Endodermal cell (in vitro differentiated cells): Measurements from ENCODE around the gene USB1. TPM values are rescaled to one million over a fixed set of nuclear protein-coding genes. Genes with fewer than 3 reads are reported as not detected.
A peak's percentile ranks its signal among the peaks of the same experiment; 100 is the strongest.

Experiments used
- DNase-seq: peaks from one replicate; pipeline ENCODE4 v3.0.0-alpha.2; 2017
- H3K27ac ChIP-seq: 2 replicates; pipeline ENCODE4 v1.5.1; 2013; ENCODE audit warnings: mild to moderate bottlenecking, low read depth, low read length, moderate library complexity
- H3K27me3 ChIP-seq: 2 replicates; pipeline ENCODE4 v1.6.1; 2013; ENCODE audit warnings: mild to moderate bottlenecking, low read length, moderate library complexity; ENCODE audit not compliant: insufficient read depth, control insufficient read depth, poor library complexity, severe bottlenecking
- H3K36me3 ChIP-seq: 2 replicates; pipeline ENCODE4 v1.7.0; 2013; ENCODE audit warnings: mild to moderate bottlenecking, low read length, moderate library complexity; ENCODE audit not compliant: control insufficient read depth, insufficient read depth
- H3K4me1 ChIP-seq: one replicate; pipeline ENCODE4 v1.7.0; 2013; ENCODE audit warnings: low read length; ENCODE audit not compliant: control insufficient read depth, insufficient read depth
- H3K4me3 ChIP-seq: 2 replicates; pipeline ENCODE4 v1.5.1; 2013; ENCODE audit warnings: mild to moderate bottlenecking, low read length, moderate library complexity
- H3K9ac ChIP-seq: 2 replicates; pipeline ENCODE4 v1.6.1; 2013; ENCODE audit warnings: mild to moderate bottlenecking, low read length, moderate library complexity; ENCODE audit not compliant: poor library complexity, severe bottlenecking; ENCODE audit errors: extremely low read depth
- H3K9me3 ChIP-seq: 2 replicates; pipeline ENCODE4 v1.6.1; 2013; ENCODE audit warnings: mild to moderate bottlenecking, low read length, moderate library complexity; ENCODE audit not compliant: control insufficient read depth
- H3K27ac Mint-ChIP-seq: 2 replicates; pipeline ENCODE4 v1.8.0; 2020; ENCODE audit warnings: mixed read lengths
- H3K27me3 Mint-ChIP-seq: 2 replicates; pipeline ENCODE4 v1.8.0; 2021; ENCODE audit warnings: mild to moderate bottlenecking, mixed read lengths; ENCODE audit not compliant: insufficient read depth
- H3K36me3 Mint-ChIP-seq: 2 replicates; pipeline ENCODE4 v1.8.0; 2020; ENCODE audit warnings: low read depth, mixed read lengths
- H3K4me1 Mint-ChIP-seq: 2 replicates; pipeline ENCODE4 v1.8.0; 2020; ENCODE audit warnings: mixed read lengths
- H3K4me3 Mint-ChIP-seq: 2 replicates; pipeline ENCODE4 v1.8.0; 2020; ENCODE audit warnings: mild to moderate bottlenecking, moderate library complexity, mixed read lengths
- H3K9me3 Mint-ChIP-seq: 2 replicates; pipeline ENCODE4 v1.8.0; 2020; ENCODE audit warnings: mild to moderate bottlenecking, mixed read lengths
- WGBS, 2 experiments: methylation state at CpG; one replicate each; pipeline versions ENCODE4 v1.1.5 to v1.1.7; 2013; ENCODE audit warnings: missing lambda C conversion rate in 2 of 2, mixed read lengths in 1 of 2; ENCODE audit not compliant: insufficient coverage in 1 of 2, insufficient read length in 1 of 2; 5-methylcytosine and 5-hydroxymethylcytosine counted together
- total RNA-seq, 2 donors: library from RNA; stranded (reverse); fragmentation: NEBNext Ultra II Directional in 1 of 2; extraction: Animal tissue kit (Norgen Biotek cat#: 25700) in 1 of 2; gene quantifications; 2 replicates in 1 of 2; 3 replicates in 1 of 2; pipeline ENCODE4 v1.2.1, GENCODE V29; 2021
- TF ChIP-seq, protein P1 (sequence below): fragments of 200-600 bp; sonication (generic); conservative IDR thresholded peaks from 2 replicates; pipeline ENCODE4 v1.5.0; 2021; ENCODE audit warnings: antibody characterized with exemption, mild to moderate bottlenecking

Gene USB1
- total RNA-seq, 2 donors from 2014 or later, result 139 to 163 TPM

DNA sequence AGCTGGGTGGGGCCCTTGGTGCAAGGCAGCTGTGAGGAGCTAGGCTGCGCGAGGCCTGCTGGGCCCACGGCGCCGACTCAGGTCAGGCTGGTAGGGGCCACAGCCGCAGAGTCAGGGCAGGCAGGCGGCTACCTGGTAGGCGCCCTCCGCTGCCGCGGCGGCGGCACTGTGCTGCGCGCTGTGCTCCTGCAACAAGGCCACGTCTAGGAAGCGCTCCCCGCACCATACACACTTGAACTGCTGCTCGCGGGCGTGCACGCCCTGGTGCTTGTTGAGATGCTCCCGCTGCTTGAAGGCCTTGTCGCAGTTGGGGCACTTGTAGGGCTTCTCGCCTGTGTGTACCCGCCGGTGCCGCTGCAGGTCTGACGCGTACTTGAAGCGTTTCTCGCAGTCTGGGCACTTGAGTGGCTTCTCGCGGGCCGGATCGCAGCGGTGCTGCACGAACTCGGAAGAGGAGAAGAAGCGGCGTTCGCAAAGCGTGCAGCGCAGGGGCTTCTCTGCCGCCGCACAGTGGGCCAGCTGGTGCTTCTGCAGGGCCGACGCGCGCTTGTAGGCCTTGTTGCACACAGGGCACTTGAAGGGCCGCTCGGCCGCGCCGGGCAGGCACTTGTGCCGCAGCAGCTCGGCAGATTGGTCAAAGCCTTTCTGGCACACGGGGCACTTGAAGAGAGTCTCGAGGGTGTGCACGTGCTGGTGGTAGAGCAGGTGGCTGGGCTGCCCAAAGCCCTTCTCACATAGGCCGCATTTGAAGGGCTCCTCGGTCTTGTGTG lies 4.6 kb upstream of the USB1 start:
- no peaks in the 10 kb centered on the region for H3K27me3 ChIP-seq
- no peak overlapping the region for H3K27ac ChIP-seq
- H3K4me3 Mint-ChIP-seq, result no peak overlapping the region
- H3K9me3 ChIP-seq, result no peaks in the 10 kb centered on the region
- H3K9ac ChIP-seq, result no peak overlapping the region
- H3K4me1 Mint-ChIP-seq, result peaks cover 10% of the 10 kb centered on the region
- H3K9me3 Mint-ChIP-seq, result no peaks in the 10 kb centered on the region
- H3K36me3 Mint-ChIP-seq, result peaks cover 16% of the 10 kb centered on the region
- H3K27me3 Mint-ChIP-seq, result no peaks in the 10 kb centered on the region
- peaks cover 6% of the 10 kb centered on the region for H3K4me1 ChIP-seq
- H3K27ac Mint-ChIP-seq, result no peak overlapping the region
- TF ChIP-seq, protein P1, sequence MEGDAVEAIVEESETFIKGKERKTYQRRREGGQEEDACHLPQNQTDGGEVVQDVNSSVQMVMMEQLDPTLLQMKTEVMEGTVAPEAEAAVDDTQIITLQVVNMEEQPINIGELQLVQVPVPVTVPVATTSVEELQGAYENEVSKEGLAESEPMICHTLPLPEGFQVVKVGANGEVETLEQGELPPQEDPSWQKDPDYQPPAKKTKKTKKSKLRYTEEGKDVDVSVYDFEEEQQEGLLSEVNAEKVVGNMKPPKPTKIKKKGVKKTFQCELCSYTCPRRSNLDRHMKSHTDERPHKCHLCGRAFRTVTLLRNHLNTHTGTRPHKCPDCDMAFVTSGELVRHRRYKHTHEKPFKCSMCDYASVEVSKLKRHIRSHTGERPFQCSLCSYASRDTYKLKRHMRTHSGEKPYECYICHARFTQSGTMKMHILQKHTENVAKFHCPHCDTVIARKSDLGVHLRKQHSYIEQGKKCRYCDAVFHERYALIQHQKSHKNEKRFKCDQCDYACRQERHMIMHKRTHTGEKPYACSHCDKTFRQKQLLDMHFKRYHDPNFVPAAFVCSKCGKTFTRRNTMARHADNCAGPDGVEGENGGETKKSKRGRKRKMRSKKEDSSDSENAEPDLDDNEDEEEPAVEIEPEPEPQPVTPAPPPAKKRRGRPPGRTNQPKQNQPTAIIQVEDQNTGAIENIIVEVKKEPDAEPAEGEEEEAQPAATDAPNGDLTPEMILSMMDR, result no peak
- H3K4me3 ChIP-seq, result no peak overlapping the region
- peaks cover 22% of the 10 kb centered on the region for H3K36me3 ChIP-seq
- DNase-seq, result peak; percentile 47
- 94 to 98% methylated on average over 48 to 62 of the region's 62 CpGs for WGBS, 2 experiments

DNA sequence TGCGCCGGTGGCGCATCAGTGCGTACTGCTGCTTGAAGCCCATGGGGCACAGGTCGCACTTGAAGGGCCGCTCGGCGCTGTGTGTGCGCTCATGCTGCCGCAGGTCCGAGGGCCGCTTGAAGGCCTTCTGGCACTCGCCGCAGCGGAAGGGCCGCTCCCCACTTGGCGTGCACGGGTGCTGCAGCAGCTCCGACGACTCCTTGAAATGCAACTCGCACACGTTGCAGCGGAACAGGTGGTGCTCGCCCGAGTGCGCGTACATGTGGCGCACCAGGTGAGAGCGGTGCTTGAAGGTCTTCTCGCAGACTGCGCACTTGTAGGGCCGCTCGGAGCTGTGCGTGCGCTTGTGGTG lies 4.1 kb upstream of the USB1 start:
- Mint-ChIP-seq H3K9me3 (no peaks in the 10 kb centered on the region), H3K27me3 (no peaks in the 10 kb centered on the region), H3K27ac (no peak overlapping the region), H3K36me3 (peaks cover 18% of the 10 kb centered on the region), H3K4me3 (no peak overlapping the region), H3K4me1 (peaks cover 16% of the 10 kb centered on the region)
- Histone ChIP-seq H3K9me3 (no peaks in the 10 kb centered on the region), H3K4me3 (no peak overlapping the region), H3K27ac (no peak overlapping the region), H3K27me3 (no peaks in the 10 kb centered on the region), H3K9ac (no peak overlapping the region), H3K36me3 (peaks cover 22% of the 10 kb centered on the region), H3K4me1 (peaks cover 9% of the 10 kb centered on the region)
- DNase-seq, result no peak
- TF ChIP-seq, protein P1, result no peak
- WGBS, 2 experiments, result 96 to 97% methylated on average over 35 of the region's 35 CpGs

- WGBS, 2 experiments, result 96 to 98% methylated on average over 32 to 36 of the region's 36 CpGs
- H3K4me3 Mint-ChIP-seq, result no peak overlapping the region
- no peak overlapping the region for H3K27ac ChIP-seq
- peaks cover 20% of the 10 kb centered on the region for H3K4me1 Mint-ChIP-seq
- no peaks in the 10 kb centered on the region for H3K9me3 ChIP-seq
- TF ChIP-seq, protein P1, result no peak
- H3K36me3 ChIP-seq, result peaks cover 28% of the 10 kb centered on the region
- H3K27me3 ChIP-seq, result no peaks in the 10 kb centered on the region
- peaks cover 23% of the 10 kb centered on the region for H3K36me3 Mint-ChIP-seq
- H3K4me3 ChIP-seq, result no peak overlapping the region
- no peaks in the 10 kb centered on the region for H3K9me3 Mint-ChIP-seq
- H3K4me1 ChIP-seq, result peaks cover 14% of the 10 kb centered on the region
- peak; percentile 39 for DNase-seq
- no peaks in the 10 kb centered on the region for H3K27me3 Mint-ChIP-seq
- no peak overlapping the region for H3K9ac ChIP-seq
- H3K27ac Mint-ChIP-seq, result no peak overlapping the region
Measured at GRCh38 chr16:57997528-57998265, 3.5 kb upstream of the USB1 start.
